GM12875 (cell line): ENCODE data around the gene KCNG2.

Experiments used
- H3K4me3 ChIP-seq: one replicate; pipeline ENCODE4 v1.5.1; 2011; ENCODE audit warnings: low read depth, low read length, control low read depth
- TF ChIP-seq, protein P1 (sequence below): IDR thresholded peaks from 2 replicates; pipeline ENCODE4 v1.5.1; 2011; ENCODE audit warnings: low read depth, mild to moderate bottlenecking, control low read depth, inconsistent platforms, low read length, moderate library complexity, borderline replicate concordance; ENCODE audit not compliant: insufficient read depth

Gene KCNG2

DNA sequence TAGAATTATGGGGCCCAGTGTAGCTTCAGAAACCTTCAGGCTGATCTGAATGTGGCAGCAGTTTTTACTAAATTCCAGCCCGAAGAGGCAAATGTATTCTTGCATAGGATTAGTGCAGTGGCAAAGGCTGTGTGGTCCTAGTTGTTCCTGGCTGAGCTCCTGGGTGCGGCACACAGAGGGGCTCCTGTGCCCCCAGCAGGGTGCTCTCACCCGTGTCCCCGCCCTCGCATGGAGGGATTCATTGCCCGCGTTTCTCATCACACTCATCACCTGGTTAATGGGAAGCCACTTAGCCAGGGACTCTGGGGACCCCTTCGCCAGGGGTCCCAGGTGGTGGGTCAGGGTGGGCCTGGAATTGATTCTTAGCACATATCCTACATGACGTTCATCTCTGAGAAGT is 3.9 kb downstream of the KCNG2 start:
- H3K4me3 ChIP-seq, result no peak overlapping the region
- TF ChIP-seq, protein P1, sequence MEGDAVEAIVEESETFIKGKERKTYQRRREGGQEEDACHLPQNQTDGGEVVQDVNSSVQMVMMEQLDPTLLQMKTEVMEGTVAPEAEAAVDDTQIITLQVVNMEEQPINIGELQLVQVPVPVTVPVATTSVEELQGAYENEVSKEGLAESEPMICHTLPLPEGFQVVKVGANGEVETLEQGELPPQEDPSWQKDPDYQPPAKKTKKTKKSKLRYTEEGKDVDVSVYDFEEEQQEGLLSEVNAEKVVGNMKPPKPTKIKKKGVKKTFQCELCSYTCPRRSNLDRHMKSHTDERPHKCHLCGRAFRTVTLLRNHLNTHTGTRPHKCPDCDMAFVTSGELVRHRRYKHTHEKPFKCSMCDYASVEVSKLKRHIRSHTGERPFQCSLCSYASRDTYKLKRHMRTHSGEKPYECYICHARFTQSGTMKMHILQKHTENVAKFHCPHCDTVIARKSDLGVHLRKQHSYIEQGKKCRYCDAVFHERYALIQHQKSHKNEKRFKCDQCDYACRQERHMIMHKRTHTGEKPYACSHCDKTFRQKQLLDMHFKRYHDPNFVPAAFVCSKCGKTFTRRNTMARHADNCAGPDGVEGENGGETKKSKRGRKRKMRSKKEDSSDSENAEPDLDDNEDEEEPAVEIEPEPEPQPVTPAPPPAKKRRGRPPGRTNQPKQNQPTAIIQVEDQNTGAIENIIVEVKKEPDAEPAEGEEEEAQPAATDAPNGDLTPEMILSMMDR, result no peak

DNA sequence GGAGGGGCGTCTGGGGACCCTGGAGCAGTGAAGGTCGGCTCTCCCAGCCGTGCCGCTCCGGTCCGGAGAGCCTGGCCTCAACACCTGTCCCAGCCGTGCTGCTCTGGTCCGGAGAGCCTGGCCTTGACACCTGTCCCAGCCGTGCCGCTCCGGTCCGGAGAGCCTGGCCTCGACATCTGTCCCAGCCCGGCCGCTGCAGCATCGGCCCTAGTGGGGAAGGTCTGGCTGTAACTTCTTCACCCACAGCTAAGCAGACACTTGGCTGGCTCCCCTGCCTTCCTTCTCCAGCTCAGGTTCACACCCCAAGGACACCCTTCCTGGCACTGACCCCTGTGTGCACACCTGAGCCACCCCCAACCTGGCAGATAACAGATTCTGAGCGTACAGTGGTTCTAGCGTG is 4.6 kb downstream of the KCNG2 start:
- TF ChIP-seq, protein P1, result no peak

DNA sequence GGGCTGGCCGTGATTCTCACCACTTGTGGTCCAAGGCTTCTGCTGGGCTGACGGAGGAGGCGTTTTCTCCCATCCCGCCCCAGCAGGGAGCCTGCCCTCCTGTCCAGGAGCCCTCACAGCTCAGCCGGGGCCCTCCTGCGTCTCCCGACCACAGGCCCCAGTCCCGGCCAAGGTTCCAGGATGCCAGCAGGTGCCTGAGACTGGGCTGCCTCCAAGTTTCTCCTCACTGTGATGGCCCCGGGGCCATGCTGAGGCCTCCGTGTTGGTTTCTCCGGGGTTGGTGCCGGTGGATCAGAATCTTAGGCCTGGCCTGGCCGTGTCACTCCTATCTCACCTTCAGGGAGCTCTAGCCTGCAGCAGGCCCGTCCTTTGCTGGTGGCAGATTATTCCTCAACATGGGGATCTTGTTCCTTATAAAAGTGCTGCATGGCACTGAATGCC is 5.9 kb downstream of the KCNG2 start:
- TF ChIP-seq, protein P1, result no peak

More for the DNA sequence above, 4.6 kb downstream of the KCNG2 start:
- H3K4me3 ChIP-seq, result no peak overlapping the region

DNA sequence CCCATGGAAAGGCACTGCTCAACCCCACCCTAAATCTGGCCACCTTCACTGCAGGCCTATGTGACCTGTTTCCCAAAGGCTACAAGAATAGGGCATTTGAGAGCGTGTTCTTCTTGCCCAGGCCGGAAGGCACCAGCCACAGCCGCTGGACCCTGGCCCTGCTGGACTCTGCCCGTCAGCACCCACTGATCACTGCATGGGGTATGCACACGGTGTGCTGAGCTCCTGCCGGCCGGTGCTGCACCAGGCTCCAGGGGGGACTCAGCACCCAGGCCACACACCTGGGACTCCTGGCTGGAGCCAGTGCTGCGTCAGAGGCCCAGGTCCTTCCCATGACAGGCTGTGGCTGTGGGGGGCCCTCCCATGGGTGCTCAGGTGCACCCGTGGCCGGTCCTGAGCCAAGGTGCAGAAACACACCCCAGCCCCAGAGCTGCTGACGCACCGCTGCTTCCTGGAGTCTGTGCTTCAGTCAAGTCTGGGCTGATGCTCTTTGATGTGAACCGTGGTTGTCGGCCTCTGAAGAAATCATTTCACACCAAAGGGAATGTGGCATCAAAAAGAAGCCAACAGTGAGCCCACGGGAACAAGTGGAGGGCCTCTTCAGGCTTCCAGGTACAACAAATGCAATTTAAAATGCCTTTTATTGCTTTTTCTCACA is 6.5 kb downstream of the KCNG2 start:
- TF ChIP-seq, protein P1, result no peak
- H3K4me3 ChIP-seq, result no peak overlapping the region

More for the DNA sequence above, 5.9 kb downstream of the KCNG2 start:
- H3K4me3 ChIP-seq, result no peak overlapping the region

GRCh38 chr18:79805211-79805887 is 7.6 kb downstream of the KCNG2 start:
- H3K4me3 ChIP-seq, result no peak overlapping the region
- TF ChIP-seq, protein P1, result no peak

DNA sequence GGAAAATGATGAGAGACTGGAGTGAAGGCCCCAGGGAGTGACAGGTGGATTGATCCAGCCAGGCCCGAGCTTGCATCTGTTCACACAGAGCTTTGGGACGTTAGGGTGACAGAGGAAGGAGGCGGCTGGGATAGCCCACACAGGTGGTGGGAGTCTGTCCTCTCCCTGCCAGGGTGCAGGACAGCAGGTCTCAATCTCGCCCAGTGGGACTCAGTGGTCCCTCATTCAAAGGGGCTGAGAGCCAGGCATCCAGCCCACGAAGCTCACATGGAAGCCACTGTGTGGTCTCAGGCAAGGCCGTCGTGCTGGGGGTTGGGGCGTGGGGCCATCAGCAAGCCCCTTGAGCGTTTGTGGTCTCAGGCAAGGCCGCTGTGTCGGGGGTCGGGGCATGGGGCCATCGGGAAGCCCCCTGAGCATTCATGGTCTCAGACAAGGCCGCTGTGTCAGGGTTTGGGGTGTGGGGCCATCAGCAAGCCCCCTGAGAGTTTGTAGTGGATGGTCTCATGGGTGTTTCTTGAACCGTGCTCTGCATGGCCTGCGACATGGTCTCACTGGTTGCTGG is 8.3 kb downstream of the KCNG2 start:
- TF ChIP-seq, protein P1, result no peak
- H3K4me3 ChIP-seq, result no peak overlapping the region
